GM19035 (cell line): ENCODE data around the gene LEPROT.

Experiments
- ATAC-seq: cut with Tn5 transposase; IDR thresholded peaks from one replicate; pipeline ENCODE4 v1.9.1; 2021; ENCODE audit not compliant: unreplicated experiment

Gene LEPROT

DNA sequence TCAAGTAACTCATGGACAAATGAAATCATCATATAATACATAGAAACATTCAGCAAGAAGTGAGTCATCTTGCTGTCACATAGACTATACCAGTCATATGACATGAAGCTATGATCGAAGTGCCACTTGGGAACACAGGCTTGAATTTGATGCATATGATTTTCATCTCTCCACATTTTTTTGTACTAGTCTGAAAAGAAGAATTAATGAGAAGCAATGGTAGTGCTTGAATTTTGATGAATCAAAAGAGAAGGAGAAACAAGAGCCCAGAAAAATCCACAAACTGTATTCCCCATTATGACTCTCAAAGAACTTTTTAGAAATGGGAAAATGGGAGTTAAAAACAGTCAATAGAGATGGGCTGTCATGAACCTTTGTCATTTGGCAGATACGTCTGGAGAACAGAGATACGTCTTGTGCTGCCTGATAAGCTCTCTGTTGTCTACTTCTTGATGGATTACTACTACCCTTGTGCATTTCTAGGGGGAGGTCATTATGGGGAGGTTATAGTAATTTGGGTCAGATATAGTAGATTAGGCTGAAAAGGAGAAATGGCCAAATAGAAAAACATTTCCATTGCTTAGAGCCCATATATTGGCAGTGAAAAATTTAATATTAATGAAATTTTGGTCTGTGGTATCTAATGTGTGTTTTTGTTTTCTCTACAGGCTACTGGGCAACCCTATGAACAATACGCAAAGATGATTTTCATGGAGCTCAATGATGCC lies 8.0 kb upstream of the LEPROT start:
- no peak for ATAC-seq

DNA sequence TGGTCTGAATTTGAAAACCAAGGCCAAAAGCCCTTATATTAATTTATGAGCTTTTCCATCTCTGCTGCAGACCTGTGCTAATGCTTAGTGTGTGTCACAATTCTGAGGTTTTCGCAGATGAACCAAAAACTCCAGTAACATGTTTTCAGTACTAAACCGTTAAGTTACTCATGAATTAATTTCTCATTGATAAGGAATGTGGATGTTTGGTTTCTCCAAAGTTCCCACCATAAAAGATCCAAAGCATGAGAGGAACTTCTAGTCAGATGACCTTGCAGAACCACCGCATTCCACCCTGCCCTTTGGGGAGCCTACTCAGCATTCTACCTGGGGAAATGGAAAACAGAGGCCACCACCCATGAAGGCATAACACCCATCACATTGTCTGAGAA lies 7.5 kb upstream of the LEPROT start:
- no peak for ATAC-seq

DNA sequence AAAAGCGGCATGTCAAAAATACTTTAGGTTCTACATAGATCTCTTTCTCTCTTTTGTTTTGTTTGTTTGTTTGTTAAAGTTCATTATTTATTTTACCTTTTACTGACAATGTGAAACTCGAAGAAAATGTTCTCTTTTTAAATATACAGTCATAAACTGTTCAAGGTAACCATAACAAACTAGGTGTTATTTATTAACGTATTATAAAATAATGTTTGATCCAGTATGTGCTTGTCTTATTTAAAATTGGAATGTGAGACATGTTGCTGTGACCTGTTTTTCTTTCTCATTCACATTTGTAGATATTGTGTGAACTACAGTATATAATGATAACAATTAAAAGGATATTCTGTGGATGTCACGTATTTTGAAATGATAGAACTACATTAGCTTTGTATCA lies 5.9 kb upstream of the LEPROT start:
- no peak for ATAC-seq

DNA sequence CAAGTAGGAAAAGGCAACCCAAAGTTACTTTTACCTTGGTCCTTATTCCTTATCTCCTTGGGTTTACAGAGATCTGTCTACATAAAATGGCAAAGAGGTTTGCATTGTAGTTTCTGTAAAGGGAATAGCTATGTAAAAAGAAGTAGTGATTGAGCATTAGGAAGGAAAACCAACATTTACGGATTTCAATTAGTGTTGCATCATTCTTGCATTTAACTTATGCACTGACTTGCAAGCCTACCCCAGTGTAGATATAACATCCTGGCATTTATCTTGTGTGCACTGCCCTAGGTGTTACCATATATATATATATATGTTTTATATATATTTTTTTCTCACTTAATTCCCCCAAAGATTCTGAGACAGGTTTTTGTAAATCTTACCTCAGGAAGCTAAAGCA lies 3.7 kb upstream of the LEPROT start:
- no peak for ATAC-seq

DNA sequence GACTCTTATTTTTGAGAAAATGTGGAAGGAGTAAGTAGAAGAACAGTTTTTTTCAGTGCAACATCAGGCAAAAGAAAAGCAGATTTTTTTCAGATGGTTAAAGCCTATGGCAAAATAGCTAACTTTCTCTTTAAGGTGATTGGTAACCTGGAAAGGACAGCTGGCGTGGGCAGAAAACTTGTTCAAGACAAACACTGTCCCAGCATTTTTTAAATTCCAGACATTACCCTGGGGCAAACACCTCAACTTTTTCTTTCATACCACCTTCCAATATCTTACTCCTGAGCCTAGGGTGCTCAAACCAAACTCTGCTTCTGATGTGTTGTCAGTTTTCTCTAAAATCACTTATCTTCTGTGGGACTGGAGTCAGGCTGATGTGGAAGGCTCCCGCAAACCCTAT lies 2.7 kb upstream of the LEPROT start:
- no peak for ATAC-seq

DNA sequence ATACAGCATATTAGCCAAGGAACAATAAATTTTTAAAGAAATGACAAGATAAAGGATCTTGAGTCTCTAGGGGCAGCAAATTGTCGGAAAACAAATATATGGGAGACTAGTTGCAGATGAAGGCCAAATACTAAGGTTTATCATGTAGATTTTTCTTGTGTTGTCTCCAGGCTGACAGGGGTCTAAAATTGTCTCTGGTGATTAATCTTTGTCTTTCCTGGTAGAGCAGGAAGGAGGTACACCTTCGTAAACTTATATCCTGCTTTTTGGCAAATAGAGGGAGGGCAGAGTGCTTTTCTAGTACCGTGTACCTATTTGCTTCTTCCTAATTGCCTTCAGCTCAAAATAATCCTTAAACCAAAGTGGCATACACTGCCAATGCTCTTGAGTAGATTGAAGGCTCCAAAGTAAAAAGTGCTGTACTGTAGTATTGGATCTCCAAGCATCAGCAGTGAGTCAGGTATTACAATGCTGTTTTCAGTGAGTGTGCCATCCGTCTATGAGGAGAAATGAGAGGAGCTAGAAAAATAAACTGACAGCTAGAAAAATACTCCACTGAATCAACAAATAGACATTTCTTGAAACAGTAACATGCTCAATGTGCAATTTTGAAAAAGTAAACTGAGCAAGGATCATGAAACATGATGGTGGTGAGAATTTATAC lies 1.8 kb upstream of the LEPROT start:
- no peak for ATAC-seq

DNA sequence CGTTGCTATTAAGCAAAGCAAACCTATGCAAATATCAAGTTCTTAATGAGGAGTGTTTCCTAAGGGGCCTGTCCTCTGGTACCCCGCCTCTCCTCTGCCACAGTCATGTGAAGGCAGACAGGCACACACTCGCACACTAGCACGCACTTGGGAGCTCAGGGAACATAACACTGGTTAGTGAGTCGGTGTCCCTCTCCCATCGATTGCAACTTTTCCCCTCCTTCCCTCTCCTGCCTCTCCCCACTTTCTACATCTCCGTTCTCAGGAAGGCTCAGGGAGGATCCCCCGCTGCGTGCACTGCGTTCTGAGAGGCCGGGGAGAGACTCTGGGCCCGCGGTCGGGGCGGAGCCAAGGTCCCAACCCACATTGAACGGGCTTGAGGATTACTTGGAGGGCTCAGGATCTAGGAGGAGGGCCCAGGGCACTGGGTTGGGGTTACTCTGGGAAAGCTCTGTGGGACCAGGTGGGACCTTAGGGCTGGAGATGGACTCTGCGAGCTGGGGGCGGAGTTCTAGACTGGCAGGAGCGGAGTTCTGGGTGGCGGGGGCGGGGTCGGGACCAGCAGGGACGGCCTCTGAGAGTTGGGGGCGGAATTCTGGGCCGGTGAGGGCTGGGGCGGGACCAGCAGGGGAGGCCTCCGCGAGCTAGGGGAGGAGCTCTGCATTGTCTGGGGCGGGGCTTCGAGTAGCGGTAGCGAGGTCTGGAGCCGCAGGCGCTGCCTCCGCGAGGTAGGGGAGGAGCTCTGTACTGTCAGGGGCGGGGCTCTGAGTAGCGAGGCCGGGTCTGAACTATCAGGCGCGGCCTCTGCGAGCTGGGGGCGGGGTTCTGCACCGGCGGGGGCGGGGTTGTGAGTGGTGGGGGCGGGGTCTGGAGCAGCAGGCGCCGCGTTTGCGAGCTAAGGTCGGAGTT lies 533 bp upstream of the LEPROT start:
- peak; percentile 89 for ATAC-seq

DNA sequence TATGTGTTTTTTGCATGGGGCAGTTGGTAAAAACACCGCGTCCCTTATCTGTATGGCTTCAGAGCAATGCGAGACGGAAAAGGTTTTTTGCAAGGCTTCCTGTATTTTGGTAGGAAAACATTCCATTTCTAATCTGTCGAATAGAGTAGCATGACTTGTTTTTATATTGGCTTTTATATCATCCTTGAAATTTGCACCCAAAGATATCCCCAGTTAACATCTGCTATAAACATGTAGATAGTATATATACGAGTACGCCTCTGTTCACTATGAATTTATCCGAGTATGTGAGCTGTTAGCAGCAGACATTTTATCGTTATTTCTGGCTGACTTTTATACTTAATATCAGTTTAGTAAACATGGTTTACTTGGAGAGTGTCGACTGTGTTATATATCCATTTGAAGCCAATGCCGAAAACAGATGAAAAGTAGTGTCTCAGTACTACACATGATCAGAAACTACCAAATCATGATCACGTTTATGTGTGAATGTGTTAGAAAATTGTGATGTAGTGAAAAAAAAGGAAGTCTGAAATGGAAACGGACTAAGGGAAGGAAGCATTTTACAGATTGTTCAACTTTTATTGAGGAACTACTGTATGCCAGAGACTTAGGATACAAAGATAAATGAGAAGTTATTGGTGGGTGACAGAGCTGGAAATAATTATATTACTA lies 1.0 kb downstream of the LEPROT start:
- ATAC-seq = no peak

DNA sequence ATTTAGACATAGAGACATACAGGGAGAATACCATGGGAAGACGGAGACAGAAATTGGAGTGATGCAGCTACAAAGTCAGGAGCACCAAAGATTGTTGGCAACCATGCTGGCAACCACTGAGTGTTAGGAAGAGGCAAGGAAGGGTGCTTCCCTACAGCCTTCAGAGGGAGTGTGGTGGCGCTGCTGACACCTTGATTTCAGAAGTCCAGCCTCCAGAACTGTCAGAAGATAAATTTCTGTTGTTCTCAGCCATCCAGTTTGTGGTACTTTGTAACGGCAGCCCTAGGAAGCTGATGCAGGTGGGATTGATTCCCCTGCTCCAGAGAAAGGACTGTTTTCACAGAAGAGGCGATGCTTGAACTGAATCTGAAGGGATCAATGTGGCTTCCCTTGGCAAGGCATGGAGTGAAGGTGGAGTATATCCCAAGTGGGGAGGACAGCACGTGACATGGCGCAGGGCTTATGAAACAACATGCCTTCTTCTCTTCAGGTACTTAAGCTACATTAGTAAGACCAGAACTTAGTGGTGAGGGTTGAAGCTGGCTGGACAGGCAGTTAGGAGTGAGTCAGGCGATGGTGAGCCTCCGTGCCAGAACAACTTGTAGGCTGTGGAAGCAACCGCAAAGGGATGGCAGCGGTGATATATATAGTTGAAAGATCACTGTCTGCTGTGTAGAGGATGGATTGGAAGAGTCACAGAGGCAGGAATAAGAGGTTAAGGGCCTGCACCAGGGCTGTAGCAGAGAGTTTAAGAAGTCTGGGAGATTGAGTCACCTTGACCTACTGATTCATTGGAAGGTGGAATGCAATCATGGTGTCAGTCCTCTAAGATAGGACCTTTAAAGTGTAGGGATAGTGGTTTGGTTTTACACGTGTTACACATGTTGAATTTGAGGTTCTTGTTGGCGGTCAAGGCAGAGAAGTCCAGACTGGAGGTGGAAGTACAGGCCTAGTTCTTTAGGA lies 2.1 kb downstream of the LEPROT start:
- no peak for ATAC-seq

DNA sequence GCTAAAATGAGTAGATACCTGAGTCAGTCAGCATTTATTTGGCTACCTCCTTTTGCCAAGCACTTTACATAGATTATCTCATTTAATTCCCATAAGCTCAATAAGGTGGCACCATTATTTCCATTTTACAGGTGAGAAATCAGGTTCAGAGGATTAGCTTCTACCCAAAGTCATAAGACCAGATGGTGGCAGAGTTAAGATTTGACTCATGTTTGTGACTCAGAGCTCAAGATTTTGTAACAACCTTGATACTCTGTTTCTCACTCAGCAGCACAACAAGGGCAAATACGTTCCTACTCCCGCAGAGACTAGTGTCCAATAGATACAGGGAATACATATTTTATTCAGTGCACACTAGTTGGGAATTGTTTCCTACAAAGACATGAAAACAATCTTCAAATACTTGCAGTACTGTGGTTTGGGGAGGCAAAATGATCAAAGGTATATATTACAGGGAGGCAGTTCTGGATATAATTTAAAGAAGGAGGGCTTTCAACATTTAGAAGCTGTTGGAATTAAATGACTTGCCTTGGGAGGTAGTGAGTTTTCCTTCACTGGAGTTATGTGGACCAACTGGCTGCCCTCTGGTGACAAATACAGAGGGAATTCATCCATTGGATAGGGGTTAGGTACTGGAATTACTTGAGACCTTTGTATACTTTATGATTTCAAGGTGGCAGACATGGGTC lies 3.6 kb downstream of the LEPROT start:
- ATAC-seq = no peak

DNA sequence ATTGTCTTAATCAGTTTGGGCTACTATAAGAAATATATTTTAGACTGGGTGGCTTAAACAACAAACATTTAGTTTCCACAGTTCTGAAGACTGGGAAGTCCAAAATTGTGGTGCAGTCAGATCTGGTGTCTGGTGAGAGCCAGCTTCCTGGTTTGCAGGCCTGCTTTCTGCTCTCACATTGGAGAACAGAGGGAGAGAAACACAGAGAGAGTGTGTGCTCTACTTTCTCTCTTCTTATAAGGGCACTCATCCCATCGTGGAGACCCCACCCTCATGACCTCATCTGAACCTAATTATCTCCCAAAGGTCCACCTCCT lies 4.1 kb downstream of the LEPROT start:
- ATAC-seq = no peak

DNA sequence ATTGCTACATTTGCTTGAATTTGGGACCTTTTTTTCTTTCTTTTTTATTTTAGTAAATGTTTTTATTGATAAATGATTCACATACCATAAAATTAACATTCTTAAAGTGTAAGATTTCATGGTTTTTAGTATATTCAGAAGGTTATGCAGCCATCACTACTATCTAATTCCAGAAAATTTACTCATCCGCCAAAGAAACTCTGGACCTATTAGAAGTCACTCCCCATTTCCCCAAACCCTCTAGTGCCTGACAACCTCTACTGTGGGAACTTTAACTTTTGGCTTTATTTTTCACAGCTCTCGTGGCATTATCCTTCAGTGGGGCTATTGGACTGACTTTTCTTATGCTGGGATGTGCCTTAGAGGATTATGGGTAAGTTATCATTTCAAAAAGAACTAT lies 4.5 kb downstream of the LEPROT start:
- ATAC-seq = no peak

DNA sequence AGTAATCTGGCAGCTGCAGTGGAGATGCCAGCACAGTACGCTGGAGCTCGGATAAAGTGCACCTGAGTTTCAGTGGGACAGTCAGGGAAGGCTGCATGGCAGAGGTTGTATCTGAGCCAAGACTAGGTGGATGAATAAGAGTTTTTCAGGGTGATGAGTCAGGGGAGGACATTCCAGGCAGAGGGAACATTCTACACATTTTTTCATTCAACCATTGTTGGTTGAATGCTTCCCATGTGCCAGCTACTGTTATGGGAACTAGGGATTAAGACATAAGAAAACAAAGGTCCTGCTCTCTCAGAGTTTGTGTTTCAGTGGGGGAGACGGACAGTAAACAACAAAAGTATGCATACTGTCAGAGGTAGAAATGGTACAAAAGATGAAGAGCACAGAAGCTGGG lies 5.2 kb downstream of the LEPROT start:
- ATAC-seq = no peak

DNA sequence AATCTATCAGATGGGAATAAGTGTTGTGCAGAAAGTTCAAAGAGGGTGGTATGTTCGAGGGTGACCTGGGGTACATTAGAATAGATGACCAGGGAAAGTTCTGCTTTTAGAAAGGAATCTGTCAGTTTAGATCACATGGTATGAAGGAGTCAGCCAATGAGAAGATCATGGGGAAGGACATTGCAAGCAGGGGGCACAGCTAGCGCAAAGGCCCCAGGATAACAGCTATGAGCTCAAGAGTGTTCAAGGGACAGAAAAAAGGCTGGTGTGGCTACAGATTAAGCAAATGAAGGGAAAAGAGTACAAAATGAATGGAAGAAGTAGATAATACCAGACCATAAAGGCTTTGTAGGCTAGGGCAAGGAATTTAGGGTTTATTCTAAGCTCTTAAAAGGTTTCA lies 8.6 kb downstream of the LEPROT start:
- ATAC-seq = no peak

DNA sequence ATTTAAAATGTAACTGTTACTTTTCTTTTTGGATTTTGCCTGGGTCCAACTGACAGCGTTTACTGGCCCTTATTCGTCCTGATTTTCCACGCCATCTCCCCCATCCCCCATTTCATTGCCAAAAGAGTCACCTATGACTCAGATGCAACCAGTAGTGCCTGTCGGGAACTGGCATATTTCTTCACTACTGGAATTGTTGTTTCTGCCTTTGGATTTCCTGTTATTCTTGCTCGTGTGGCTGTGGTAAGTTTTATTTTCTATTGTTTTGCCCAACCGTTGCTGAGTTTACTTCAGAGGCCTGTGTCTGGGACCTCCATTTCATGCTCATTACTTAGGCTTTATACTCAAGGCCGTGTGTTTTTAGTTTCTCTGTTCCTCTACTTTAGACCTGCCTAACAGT lies 9.3 kb downstream of the LEPROT start:
- no peak for ATAC-seq

DNA sequence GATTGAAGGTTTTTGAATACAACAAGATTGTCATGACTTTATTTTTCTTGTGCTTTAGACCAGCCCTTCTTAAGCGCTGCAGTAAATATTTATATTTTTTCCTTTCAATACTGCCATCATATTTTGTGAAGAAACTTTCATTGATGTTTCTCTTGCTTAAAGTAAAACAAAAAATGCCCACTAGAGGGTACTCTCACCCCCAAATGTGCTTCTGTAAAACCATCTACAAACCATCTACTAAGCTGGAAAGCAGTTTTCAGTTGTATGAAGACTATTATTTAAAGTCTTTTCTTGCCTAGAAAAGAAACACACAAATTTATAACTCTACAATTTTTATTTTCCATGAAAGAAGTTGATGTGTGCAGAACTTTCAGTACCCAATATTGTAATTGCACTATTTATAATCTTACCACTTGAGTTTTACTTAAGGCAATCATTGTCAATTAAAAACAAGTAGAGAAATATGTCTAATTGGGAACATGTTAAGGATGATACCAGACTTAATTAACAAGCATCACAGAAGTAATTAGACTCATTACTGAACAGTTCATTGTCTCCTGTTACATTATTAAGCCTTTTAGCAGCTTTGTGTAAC lies 10.7 kb downstream of the LEPROT start:
- ATAC-seq = no peak

DNA sequence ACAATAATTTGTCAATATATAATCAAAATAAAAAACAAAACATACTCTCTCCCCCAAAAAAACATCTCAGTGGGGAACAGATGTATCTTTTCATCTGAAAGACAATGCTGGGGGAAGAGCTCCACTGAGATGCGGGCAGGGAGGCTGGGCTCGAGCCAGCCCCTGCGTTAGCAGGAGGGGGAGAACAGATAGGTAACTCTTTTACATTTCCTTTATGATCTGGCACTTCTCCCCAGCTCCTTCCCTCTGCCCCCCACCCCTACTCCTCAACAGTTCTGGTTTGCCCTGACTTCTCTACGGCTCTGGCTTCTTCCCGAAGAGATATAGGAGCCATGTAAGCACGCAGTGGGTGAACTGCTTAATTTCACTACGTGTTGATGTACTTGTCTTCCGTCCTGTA lies 12.4 kb downstream of the LEPROT start:
- ATAC-seq = no peak

DNA sequence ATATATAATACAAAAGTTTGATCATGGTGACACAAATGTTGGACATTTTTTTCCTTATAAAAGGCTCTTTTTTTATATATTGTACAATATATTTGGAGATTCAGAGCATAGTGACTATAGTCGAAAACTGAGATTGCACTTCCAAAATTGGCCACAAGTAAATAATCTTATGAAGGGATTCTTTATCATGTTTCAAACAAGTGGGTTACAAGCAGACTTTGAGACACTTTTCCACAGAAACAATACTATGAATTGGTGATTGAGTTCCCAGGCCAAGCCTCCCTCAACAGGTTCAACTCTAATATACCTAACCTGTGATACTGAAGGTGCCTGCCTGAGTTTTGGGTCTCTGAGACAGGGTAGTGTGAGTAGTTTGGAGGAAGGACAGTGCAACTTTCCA lies 13.8 kb downstream of the LEPROT start:
- ATAC-seq = no peak

DNA sequence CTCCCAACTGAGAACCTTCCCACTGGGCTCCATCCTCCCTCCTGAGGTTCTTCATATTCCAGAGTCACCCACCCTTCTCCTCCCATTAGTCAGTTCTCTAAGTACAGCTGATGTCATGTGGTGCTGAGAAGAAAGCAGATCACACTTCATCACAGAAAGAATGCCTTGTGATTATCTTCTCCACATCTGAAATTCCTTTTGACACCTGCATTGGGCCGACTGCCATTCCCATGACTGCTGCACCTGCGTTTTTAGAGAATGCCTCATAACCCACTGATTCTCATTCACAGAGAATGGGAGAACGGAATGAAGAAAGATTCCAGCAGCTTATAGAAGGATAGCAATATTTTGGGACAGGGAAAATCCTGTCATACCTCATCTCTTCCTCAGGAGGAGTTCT lies 14.3 kb downstream of the LEPROT start:
- no peak for ATAC-seq
